Loucy (cell line): Measurements from ENCODE around the gene MCM9.

Experiments
- CTCF ChIP-seq: fragments of 200-600 bp; sonication (generic); conservative IDR thresholded peaks from 2 replicates; pipeline ENCODE4 v1.5.1; 2014; ENCODE audit warnings: mild to moderate bottlenecking, antibody characterized with exemption, low read length
- EZH2phosphoT487 ChIP-seq: fragments of 200-600 bp; IDR thresholded peaks from 2 replicates; pipeline ENCODE4 v1.6.1; 2018; ENCODE audit warnings: antibody characterized with exemption, mild to moderate bottlenecking, moderate library complexity, borderline replicate concordance

DNA sequence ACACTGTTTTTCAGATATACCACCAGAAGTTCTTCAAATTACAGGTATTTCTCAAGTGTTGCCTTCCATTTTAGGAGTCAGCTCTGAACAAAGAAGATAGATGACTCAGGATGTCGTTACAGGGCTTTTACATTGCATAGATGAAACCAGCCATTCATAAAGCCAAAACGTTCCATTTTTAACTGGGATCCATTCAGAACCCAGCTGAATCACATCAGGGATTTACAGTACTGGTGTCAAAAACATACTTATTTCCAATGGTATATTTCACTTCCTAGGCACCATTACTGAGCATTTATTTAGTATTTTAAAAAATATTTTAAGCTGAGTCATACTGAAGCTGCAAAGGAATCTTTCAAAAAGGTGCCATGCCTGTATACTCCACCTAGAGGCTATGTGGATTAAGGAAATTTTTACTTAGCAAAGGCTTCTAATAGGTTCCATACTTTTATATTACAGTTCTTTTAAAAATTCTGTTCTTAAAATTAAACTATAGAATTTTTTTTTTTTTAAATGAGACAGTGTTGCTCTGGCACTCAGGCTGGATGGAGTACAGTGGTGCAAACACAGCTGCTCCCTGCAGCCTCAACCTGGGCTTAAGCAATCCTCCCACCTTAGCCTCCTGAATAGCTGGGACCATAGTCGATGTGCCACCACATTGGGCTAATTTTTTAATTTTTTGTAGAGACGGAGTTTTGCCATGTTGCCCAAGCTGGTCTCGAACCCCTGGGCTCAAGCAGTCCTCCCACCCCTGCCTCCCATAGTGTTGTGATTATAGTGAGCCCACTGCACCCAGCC lies 38.4 kb downstream of the MCM9 start:
- TF ChIP-seq CTCF (peak; percentile 69), EZH2phosphoT487 (no peak)
